SU-DHL-6 (cell line): ENCODE measurements around the gene PNN.

ENCODE experiments used
- H2AFZ ChIP-seq: fragments of 200-600 bp; sonication (generic); 2 replicates; pipeline ENCODE4 v1.6.1; 2014; ENCODE audit warnings: low read depth, mild to moderate bottlenecking, moderate library complexity, mixed read lengths, antibody characterized with exemption, low read length; ENCODE audit not compliant: severe bottlenecking
- H3F3A ChIP-seq: fragments of 200-600 bp; shearing (Covaris generic); 2 replicates; pipeline ENCODE4 v1.6.0; 2016; ENCODE audit warnings: antibody characterized with exemption, mild to moderate bottlenecking; ENCODE audit not compliant: insufficient read depth
- H3K27ac ChIP-seq: fragments of 200-600 bp; sonication (generic); 2 replicates; pipeline ENCODE4 v1.5.1; 2016; ENCODE audit warnings: low read depth, mild to moderate bottlenecking, low read length, moderate library complexity, mixed read lengths
- H3K27me3 ChIP-seq: fragments of 200-600 bp; sonication (generic), shearing (Covaris generic); 2 replicates; pipeline ENCODE4 v1.6.0; 2014; ENCODE audit warnings: mild to moderate bottlenecking, low read length
- H3K36me3 ChIP-seq: fragments of 200-600 bp; sonication (generic); 2 replicates; pipeline ENCODE4 v1.6.1; 2014; ENCODE audit warnings: mild to moderate bottlenecking, low read length, mixed read lengths
- H3K4me2 ChIP-seq: fragments of 300-600, 200-600 bp; shearing (Covaris generic), sonication (generic); 2 replicates; pipeline ENCODE4 v1.6.0; 2014; ENCODE audit warnings: low read length, low read depth, mild to moderate bottlenecking; ENCODE audit not compliant: poor library complexity, severe bottlenecking
- H3K4me3 ChIP-seq: fragments of 200-600 bp; sonication (generic); 2 replicates; pipeline ENCODE4 v1.5.1; 2014; ENCODE audit warnings: antibody characterized with exemption, low read length, mild to moderate bottlenecking, mixed read lengths; ENCODE audit not compliant: insufficient read depth, poor library complexity, severe bottlenecking
- H3K79me2 ChIP-seq: fragments of 200-600 bp; sonication (generic); 2 replicates; pipeline ENCODE4 v1.6.1; 2014; ENCODE audit warnings: mild to moderate bottlenecking, low read length, moderate library complexity; ENCODE audit not compliant: insufficient read depth
- H3K9ac ChIP-seq: fragments of 200-600 bp; sonication (generic); 2 replicates; pipeline ENCODE4 v1.7.0; 2014; ENCODE audit warnings: mild to moderate bottlenecking, low read length
- H3K9me2 ChIP-seq: fragments of 200-600 bp; sonication (generic); replicated peaks from 2 replicates; pipeline ENCODE4 v1.6.1; 2014; ENCODE audit warnings: low read length; ENCODE audit not compliant: insufficient read depth
- H3K9me3 ChIP-seq: fragments of 200-600 bp; sonication (generic); 2 replicates; pipeline ENCODE4 v1.6.1; 2014; ENCODE audit warnings: low read length, mixed read lengths; ENCODE audit not compliant: insufficient read depth
- H4K20me1 ChIP-seq: fragments of 200-600 bp; sonication (generic); 2 replicates; pipeline ENCODE4 v1.6.1; 2014; ENCODE audit warnings: low read depth, mild to moderate bottlenecking, antibody characterized with exemption, low read length, moderate library complexity, mixed read lengths
- EZH2phosphoT487 ChIP-seq: fragments of 200-600 bp; sonication (generic), shearing (Covaris generic); conservative IDR thresholded peaks from 2 replicates; pipeline ENCODE4 v1.6.1; 2018; ENCODE audit warnings: mild to moderate bottlenecking, antibody characterized with exemption, low read length, moderate library complexity, mixed read lengths
- TF ChIP-seq, protein P1 (sequence below): fragments of 200-600 bp; sonication (generic); IDR thresholded peaks from one replicate; pipeline ENCODE4 v1.5.1; 2017; ENCODE audit warnings: antibody characterized with exemption, mild to moderate bottlenecking, low read length, moderate library complexity; ENCODE audit not compliant: insufficient read depth, poor library complexity, severe bottlenecking

PNN gene

GRCh38 chr14:39145266-39145966, 29.6 kb upstream of the PNN start:
- no peak overlapping the region for H3K9ac ChIP-seq
- H3K9me3 ChIP-seq: peaks cover 9% of the 10 kb centered on the region; the same call in 1 of the 2 replicates
- no peaks in the 10 kb centered on the region for H3K27me3 ChIP-seq
- no peak overlapping the region for H2AFZ ChIP-seq
- H3K4me2 ChIP-seq: no peak overlapping the region
- H3F3A ChIP-seq: no peaks in the 10 kb centered on the region; the same call in 1 of the 2 replicates
- peaks cover 9% of the 10 kb centered on the region; the same call in 1 of the 2 replicates for H3K36me3 ChIP-seq
- H4K20me1 ChIP-seq: no peaks in the 10 kb centered on the region
- H3K27ac ChIP-seq: no peak overlapping the region
- no peak overlapping the region for H3K4me3 ChIP-seq
- no peaks in the 10 kb centered on the region for H3K9me2 ChIP-seq
- H3K79me2 ChIP-seq: no peaks in the 10 kb centered on the region
- TF ChIP-seq, protein P1, sequence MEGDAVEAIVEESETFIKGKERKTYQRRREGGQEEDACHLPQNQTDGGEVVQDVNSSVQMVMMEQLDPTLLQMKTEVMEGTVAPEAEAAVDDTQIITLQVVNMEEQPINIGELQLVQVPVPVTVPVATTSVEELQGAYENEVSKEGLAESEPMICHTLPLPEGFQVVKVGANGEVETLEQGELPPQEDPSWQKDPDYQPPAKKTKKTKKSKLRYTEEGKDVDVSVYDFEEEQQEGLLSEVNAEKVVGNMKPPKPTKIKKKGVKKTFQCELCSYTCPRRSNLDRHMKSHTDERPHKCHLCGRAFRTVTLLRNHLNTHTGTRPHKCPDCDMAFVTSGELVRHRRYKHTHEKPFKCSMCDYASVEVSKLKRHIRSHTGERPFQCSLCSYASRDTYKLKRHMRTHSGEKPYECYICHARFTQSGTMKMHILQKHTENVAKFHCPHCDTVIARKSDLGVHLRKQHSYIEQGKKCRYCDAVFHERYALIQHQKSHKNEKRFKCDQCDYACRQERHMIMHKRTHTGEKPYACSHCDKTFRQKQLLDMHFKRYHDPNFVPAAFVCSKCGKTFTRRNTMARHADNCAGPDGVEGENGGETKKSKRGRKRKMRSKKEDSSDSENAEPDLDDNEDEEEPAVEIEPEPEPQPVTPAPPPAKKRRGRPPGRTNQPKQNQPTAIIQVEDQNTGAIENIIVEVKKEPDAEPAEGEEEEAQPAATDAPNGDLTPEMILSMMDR: no peak
- TF ChIP-seq EZH2phosphoT487: no peak

- H3K36me3 ChIP-seq: peaks cover 26% of the 10 kb centered on the region
- no peak overlapping the region for H3K27ac ChIP-seq
- H3K4me3 ChIP-seq: no peak overlapping the region
- H3K9ac ChIP-seq: no peak overlapping the region
- H3F3A ChIP-seq: no peaks in the 10 kb centered on the region; the same call in 1 of the 2 replicates
- no peaks in the 10 kb centered on the region for H4K20me1 ChIP-seq
- H3K9me2 ChIP-seq: no peaks in the 10 kb centered on the region
- H3K27me3 ChIP-seq: no peaks in the 10 kb centered on the region
- no peak overlapping the region for H2AFZ ChIP-seq
- no peak overlapping the region for H3K4me2 ChIP-seq
- no peaks in the 10 kb centered on the region for H3K79me2 ChIP-seq
- no peak for TF ChIP-seq EZH2phosphoT487
- TF ChIP-seq, protein P1: no peak
- H3K9me3 ChIP-seq: no peaks in the 10 kb centered on the region
These were observed 20.4 kb upstream of the PNN start for GRCh38 chr14:39154594-39155189.

- Histone ChIP-seq H3K9ac (no peak overlapping the region), H3K79me2 (peaks cover 14% of the 10 kb centered on the region; the same call in 1 of the 2 replicates), H3K4me2 (no peak overlapping the region), H3K9me3 (no peaks in the 10 kb centered on the region), H3K9me2 (no peaks in the 10 kb centered on the region), H4K20me1 (no peaks in the 10 kb centered on the region), H3K4me3 (no peak overlapping the region), H3K36me3 (peaks cover 17% of the 10 kb centered on the region), H3K27me3 (no peaks in the 10 kb centered on the region), H3F3A (no peaks in the 10 kb centered on the region; the same call in 1 of the 2 replicates), H3K27ac (no peak overlapping the region), H2AFZ (no peak overlapping the region)
- TF ChIP-seq EZH2phosphoT487: no peak
- TF ChIP-seq, protein P1: no peak
These were observed 17.6 kb upstream of the PNN start for GRCh38 chr14:39157491-39157890.
